A549 (cell line): Measurements from ENCODE around the gene SIRPD.

Experiments used
- EP300 ChIP-seq, 2 experiments: fragments of >200 bp; sonication (Bioruptor Twin); formaldehyde crosslinking; IDR thresholded peaks; 2 replicates in 1 of 2; 3 replicates in 1 of 2; pipeline ENCODE4 v1.6.1; 2016 to 2017
- RAD21 ChIP-seq, 2 experiments: fragments of >200 bp in 1 of 2; sonication (Bioruptor Twin) in 1 of 2; formaldehyde crosslinking in 1 of 2; IDR thresholded peaks in 1 of 2; conservative IDR thresholded peaks in 1 of 2; 2 replicates in 1 of 2; 3 replicates in 1 of 2; pipeline ENCODE4 v1.6.1; 2012 to 2018; ENCODE audit warnings: inconsistent platforms in 1 of 2
- TP53 ChIP-seq: fragments of 250-450 bp; sonication (Bioruptor Pico); IDR thresholded peaks from 2 replicates; pipeline ENCODE4 v1.5.0; 2021; ENCODE audit warnings: mild to moderate bottlenecking, moderate library complexity
- TF ChIP-seq, protein P1 (sequence below): fragments of >200 bp; sonication (Bioruptor Twin); formaldehyde crosslinking; IDR thresholded peaks from 3 replicates; pipeline ENCODE4 v1.5.1; 2016

- TF ChIP-seq EP300 (IDR thresholded peaks at IDR 0.05) (no peak), RAD21 (conservative IDR thresholded peaks at IDR 0.05 in 1 of 2, IDR thresholded peaks at IDR 0.05 in 1 of 2) (no peak), TP53 (CRISPR knock-in tag) (no peak)
- TF ChIP-seq, protein P1, sequence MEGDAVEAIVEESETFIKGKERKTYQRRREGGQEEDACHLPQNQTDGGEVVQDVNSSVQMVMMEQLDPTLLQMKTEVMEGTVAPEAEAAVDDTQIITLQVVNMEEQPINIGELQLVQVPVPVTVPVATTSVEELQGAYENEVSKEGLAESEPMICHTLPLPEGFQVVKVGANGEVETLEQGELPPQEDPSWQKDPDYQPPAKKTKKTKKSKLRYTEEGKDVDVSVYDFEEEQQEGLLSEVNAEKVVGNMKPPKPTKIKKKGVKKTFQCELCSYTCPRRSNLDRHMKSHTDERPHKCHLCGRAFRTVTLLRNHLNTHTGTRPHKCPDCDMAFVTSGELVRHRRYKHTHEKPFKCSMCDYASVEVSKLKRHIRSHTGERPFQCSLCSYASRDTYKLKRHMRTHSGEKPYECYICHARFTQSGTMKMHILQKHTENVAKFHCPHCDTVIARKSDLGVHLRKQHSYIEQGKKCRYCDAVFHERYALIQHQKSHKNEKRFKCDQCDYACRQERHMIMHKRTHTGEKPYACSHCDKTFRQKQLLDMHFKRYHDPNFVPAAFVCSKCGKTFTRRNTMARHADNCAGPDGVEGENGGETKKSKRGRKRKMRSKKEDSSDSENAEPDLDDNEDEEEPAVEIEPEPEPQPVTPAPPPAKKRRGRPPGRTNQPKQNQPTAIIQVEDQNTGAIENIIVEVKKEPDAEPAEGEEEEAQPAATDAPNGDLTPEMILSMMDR, result no peak
These were observed 50.2 kb downstream of the SIRPD start for GRCh38 chr20:1507276-1507675.
